HCT116 (cell line): ENCODE data around the gene CPT2. TPM values are rescaled to one million over a fixed set of nuclear protein-coding genes. Genes with fewer than 3 reads are reported as not detected.

ENCODE experiments used
- ATAC-seq: fragments of 200-7000 bp; cut with Tn5 transposase; 2 replicates; pipeline ENCODE4 v1.9.1; 2020; ENCODE audit warnings: mild to moderate bottlenecking, moderate library complexity
- BruUV-seq: library from RNA; stranded (reverse); fragments of 400-500 nt; replicated peaks from 2 replicates; lab custom pipeline; 2021; lab: Mats Ljungman, UMichigan
- CTCF ChIA-PET: fragments of 300-600 bp; sonication (Branson Sonifier 250); formaldehyde crosslinking; loops from one replicate; lab custom pipeline; 2021; ENCODE audit warnings: antibody characterized with exemption; lab: Charles Lee
- POLR2A ChIA-PET: fragments of 300-600, 350-600 bp; sonication (Branson Sonifier 250); formaldehyde crosslinking; loops from one replicate; lab custom pipeline; 2021; ENCODE audit warnings: antibody characterized with exemption; lab: Charles Lee
- RAD21 ChIA-PET, 2 experiments: fragments of 300-600 bp; sonication (Branson Sonifier 250); formaldehyde crosslinking; loops; one replicate each; lab custom pipeline; 2023; ENCODE audit warnings: low total read pairs in 2 of 2; ENCODE audit not compliant: uncharacterized antibody in 2 of 2, unreplicated experiment in 2 of 2, low non-redundant PET in 1 of 2; lab: Charles Lee
- DNase-seq: peaks from one replicate; pipeline ENCODE4 v3.0.0-alpha.2; 2010; ENCODE audit warnings: low read depth, low spot score
- H2AFZ ChIP-seq: fragments of 200-600 bp; shearing (Covaris generic), sonication (generic); 2 replicates; pipeline ENCODE4 v1.6.1; 2017; ENCODE audit warnings: low read depth, mixed run types, mixed read lengths, antibody characterized with exemption, low read length; ENCODE audit not compliant: poor library complexity, severe bottlenecking
- H3K27ac ChIP-seq: 2 replicates; pipeline ENCODE4 v1.5.1; 2012; ENCODE audit warnings: low read depth, low read length
- H3K27me3 ChIP-seq: fragments of 200-600 bp; sonication (generic); 2 replicates; pipeline ENCODE4 v1.6.1; 2016; ENCODE audit warnings: mixed run types, low read length, mixed read lengths; ENCODE audit not compliant: insufficient read depth
- H3K36me3 ChIP-seq, 2 experiments: fragments of 200-500 bp in 1 of 2; fragments of 200-600 bp in 1 of 2; sonication (Bioruptor generic) in 1 of 2; sonication (generic) in 1 of 2; 2 replicates each; pipeline versions ENCODE4 v1.5.1 to v1.6.1; 2014 to 2016; ENCODE audit warnings: low read length in 2 of 2, inconsistent platforms in 1 of 2, mixed read lengths in 1 of 2, mixed run types in 1 of 2; ENCODE audit not compliant: insufficient read depth in 2 of 2, control insufficient read depth in 1 of 2
- H3K4me1 ChIP-seq, 2 experiments: fragments of 200-600 bp in 1 of 2; sonication (generic) in 1 of 2; 2 replicates each; pipeline versions ENCODE4 v1.5.1 to v1.6.1; 2012 to 2017; ENCODE audit warnings: low read length in 2 of 2, inconsistent platforms in 1 of 2, mild to moderate bottlenecking in 1 of 2, mixed read lengths in 1 of 2, mixed run types in 1 of 2, moderate library complexity in 1 of 2; ENCODE audit not compliant: insufficient read depth in 2 of 2, control insufficient read depth in 1 of 2
- H3K4me2 ChIP-seq: fragments of 200-600 bp; sonication (generic); 2 replicates; pipeline ENCODE4 v1.6.1; 2017; ENCODE audit warnings: mixed run types, low read length, mixed read lengths
- H3K4me3 ChIP-seq, 2 experiments: fragments of 200-600 bp in 1 of 2; sonication (generic) in 1 of 2; replicated peaks in 1 of 2; 2 replicates each; pipeline ENCODE4 v1.5.1; 2011 to 2016; ENCODE audit warnings: low read length in 2 of 2, control low read depth in 1 of 2, low read depth in 1 of 2, mild to moderate bottlenecking in 1 of 2, mixed read lengths in 1 of 2, mixed run types in 1 of 2
- H3K79me2 ChIP-seq: fragments of 200-600 bp; sonication (generic); 2 replicates; pipeline ENCODE4 v1.6.1; 2017; ENCODE audit warnings: mild to moderate bottlenecking, mixed run types, low read length, moderate library complexity, mixed read lengths; ENCODE audit not compliant: insufficient read depth
- H3K9ac ChIP-seq: fragments of 200-600 bp; sonication (generic); 2 replicates; pipeline ENCODE4 v1.6.1; 2016; ENCODE audit warnings: low read length, mixed read lengths
- H3K9me2 ChIP-seq: fragments of 200-600 bp; sonication (generic), shearing (Covaris generic); 2 replicates; pipeline ENCODE4 v1.6.1; 2017; ENCODE audit warnings: mixed run types, mild to moderate bottlenecking, moderate library complexity; ENCODE audit not compliant: insufficient read depth
- H3K9me3 ChIP-seq, 2 experiments: fragments of 200-500 bp in 1 of 2; fragments of 200-600 bp in 1 of 2; sonication (Bioruptor generic) in 1 of 2; sonication (generic) in 1 of 2; 2 replicates each; pipeline ENCODE4 v1.6.1; 2014 to 2017; ENCODE audit warnings: low read length in 2 of 2, mixed read lengths in 2 of 2, inconsistent platforms in 1 of 2, low read depth in 1 of 2, mild to moderate bottlenecking in 1 of 2, mixed run types in 1 of 2, moderate library complexity in 1 of 2; ENCODE audit not compliant: control insufficient read depth in 1 of 2, insufficient read depth in 1 of 2
- H4K20me1 ChIP-seq: fragments of 200-600 bp; sonication (generic), shearing (Covaris generic); 2 replicates; pipeline ENCODE4 v1.6.1; 2017; ENCODE audit warnings: mixed run types, mild to moderate bottlenecking, moderate library complexity; ENCODE audit not compliant: insufficient read depth
- CTCF ChIP-seq, 3 experiments: fragments of 200-600 bp in 1 of 3; sonication (generic) in 1 of 3; IDR thresholded peaks in 2 of 3; conservative IDR thresholded peaks in 1 of 3; 2 replicates each; pipeline ENCODE4 v1.5.1; 2012 to 2017; ENCODE audit warnings: low read depth in 2 of 3, low read length in 2 of 3, antibody characterized with exemption in 1 of 3, borderline replicate concordance in 1 of 3, control low read depth in 1 of 3, mild to moderate bottlenecking in 1 of 3, mixed read lengths in 1 of 3, mixed run types in 1 of 3, moderate library complexity in 1 of 3; ENCODE audit not compliant: insufficient read depth in 1 of 3
- ELF1 ChIP-seq: IDR thresholded peaks from 2 replicates; pipeline ENCODE4 v1.6.1; 2012; ENCODE audit warnings: low read depth, borderline replicate concordance
- FOSL1 ChIP-seq: IDR thresholded peaks from 2 replicates; pipeline ENCODE4 v1.6.1; 2012; ENCODE audit warnings: low read depth
- MAX ChIP-seq: IDR thresholded peaks from 2 replicates; pipeline ENCODE4 v1.6.1; 2012
- REST ChIP-seq: IDR thresholded peaks from 2 replicates; pipeline ENCODE4 v1.6.1; 2012; ENCODE audit warnings: low read depth
- SP1 ChIP-seq: IDR thresholded peaks from 2 replicates; pipeline ENCODE4 v1.6.1; 2012; ENCODE audit warnings: low read depth
- SRF ChIP-seq: IDR thresholded peaks from 2 replicates; pipeline ENCODE4 v1.6.1; 2012; ENCODE audit warnings: low read depth
- YY1 ChIP-seq: IDR thresholded peaks from 2 replicates; pipeline ENCODE4 v1.6.1; 2011; ENCODE audit warnings: low read length, low read depth, moderate library complexity, mild to moderate bottlenecking; ENCODE audit not compliant: insufficient replicate concordance; ENCODE audit errors: extremely low read depth
- ZFX ChIP-seq: fragments of 450-650 bp; IDR thresholded peaks from 2 replicates; pipeline ENCODE4 v1.6.1; 2017
- intact Hi-C: fragments of 100-400 bp; cut with micrococcal nuclease; formaldehyde crosslinking; loops from 2 replicates; pipeline ENCODE4 v1.10.0; 2022
- total RNA-seq: library from RNA; stranded (reverse); gene quantifications from one replicate; pipeline ENCODE4 v1.2.1, GENCODE V29; 2021; ENCODE audit not compliant: unreplicated experiment

Gene CPT2
- total RNA-seq, 1 experiment from 2014 or later, result 18.1 TPM

- POLR2A ChIA-PET, result interaction anchor here (0.9 kb wide), 1 partner anchor 8 kb away, joined by 3 read pairs; the partner anchor contains the start of gene MAGOH
- TF ChIP-seq SP1 (no peak), SRF (no peak)
- BruUV-seq, result no TSS peak
- Histone ChIP-seq H3K9ac (no peak overlapping the region), H3K4me1 (no peaks in the 10 kb centered on the region), H3K4me2 (no peak overlapping the region), H3K27ac (no peak overlapping the region), H3K36me3 (peaks cover 19 to 26% of the 10 kb centered on the region in 2 experiments), H4K20me1 (no peaks in the 10 kb centered on the region), H3K9me3 (no peaks in the 10 kb centered on the region), H3K27me3 (no peaks in the 10 kb centered on the region), H3K79me2 (no peaks in the 10 kb centered on the region), H3K9me2 (no peaks in the 10 kb centered on the region), H3K4me3 (no peak overlapping the region), H2AFZ (no peak overlapping the region)
- intact Hi-C loops, result no loop called here
- ATAC-seq, result no peak
- CTCF ChIA-PET, result no interaction called here
- DNase-seq, result no peak
- RAD21 ChIA-PET, result no interaction called here
These were observed 49.9 kb downstream of the CPT2 start for GRCh38 chr1:53246261-53247134.

- TF ChIP-seq SRF (no peak), CTCF (IDR thresholded peaks at IDR 0.05 in 2 of 3, conservative IDR thresholded peaks at IDR 0.05 in 1 of 3; ENCODE audit: borderline replicate concordance in 1 of 3, insufficient read depth in 1 of 3, low read depth in 2 of 3, low read length in 2 of 3) (no peak), REST (no peak), FOSL1 (no peak), MAX (no peak), ELF1 (no peak), YY1 (no peak), ZFX (no peak)
- no peak overlapping the region for H2AFZ ChIP-seq
- no peaks in the 10 kb centered on the region for H3K4me1 ChIP-seq
- no peaks in the 10 kb centered on the region for H3K9me2 ChIP-seq
- H3K27me3 ChIP-seq, result no peaks in the 10 kb centered on the region
- RAD21 ChIA-PET, result no interaction called here
- H3K79me2 ChIP-seq, result no peaks in the 10 kb centered on the region
- H3K27ac ChIP-seq, result no peak overlapping the region
- peaks cover 28 to 41% of the 10 kb centered on the region in 2 experiments for H3K36me3 ChIP-seq
- intact Hi-C loops, result no loop called here
- no peaks in the 10 kb centered on the region for H4K20me1 ChIP-seq
- no peak overlapping the region for H3K4me2 ChIP-seq
- no TSS peak for BruUV-seq
- no peaks in the 10 kb centered on the region for H3K9me3 ChIP-seq
- POLR2A ChIA-PET, result no interaction called here
- DNase-seq, result no peak
- ATAC-seq, result no peak
- no peak overlapping the region for H3K9ac ChIP-seq
- no peak overlapping the region for H3K4me3 ChIP-seq
- CTCF ChIA-PET, result no interaction called here
These were observed 53.1 kb downstream of the CPT2 start for GRCh38 chr1:53249706-53250105.
